GM12875 (cell line): ENCODE measurements around the gene THUMPD2.

Experiments
- H3K4me3 ChIP-seq: one replicate; pipeline ENCODE4 v1.5.1; 2011; ENCODE audit warnings: low read depth, low read length, control low read depth
- TF ChIP-seq, protein P1 (sequence below): IDR thresholded peaks from 2 replicates; pipeline ENCODE4 v1.5.1; 2011; ENCODE audit warnings: low read depth, mild to moderate bottlenecking, control low read depth, inconsistent platforms, low read length, moderate library complexity, borderline replicate concordance; ENCODE audit not compliant: insufficient read depth

THUMPD2 gene

DNA sequence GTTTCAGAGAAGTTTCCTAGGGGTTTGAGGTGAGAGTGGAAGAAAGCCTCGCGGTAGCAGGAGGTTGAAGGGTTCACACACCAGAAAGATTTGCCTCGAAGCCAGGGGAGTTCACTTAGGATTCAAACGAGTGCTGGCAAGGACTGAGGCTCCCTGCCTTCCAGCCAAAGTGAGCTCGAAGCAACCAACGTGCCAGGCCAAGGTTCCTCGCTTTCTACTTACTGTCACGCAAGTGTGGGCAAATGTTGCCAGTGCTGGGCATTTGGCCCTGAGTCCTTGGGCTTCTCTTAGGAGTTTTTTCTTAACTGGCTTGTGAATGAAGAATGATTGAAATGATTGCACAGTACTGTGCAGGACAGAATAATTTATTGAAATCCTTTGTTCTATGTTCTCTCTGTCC is 59.7 kb downstream of the THUMPD2 start:
- H3K4me3 ChIP-seq: no peak overlapping the region
- TF ChIP-seq, protein P1, sequence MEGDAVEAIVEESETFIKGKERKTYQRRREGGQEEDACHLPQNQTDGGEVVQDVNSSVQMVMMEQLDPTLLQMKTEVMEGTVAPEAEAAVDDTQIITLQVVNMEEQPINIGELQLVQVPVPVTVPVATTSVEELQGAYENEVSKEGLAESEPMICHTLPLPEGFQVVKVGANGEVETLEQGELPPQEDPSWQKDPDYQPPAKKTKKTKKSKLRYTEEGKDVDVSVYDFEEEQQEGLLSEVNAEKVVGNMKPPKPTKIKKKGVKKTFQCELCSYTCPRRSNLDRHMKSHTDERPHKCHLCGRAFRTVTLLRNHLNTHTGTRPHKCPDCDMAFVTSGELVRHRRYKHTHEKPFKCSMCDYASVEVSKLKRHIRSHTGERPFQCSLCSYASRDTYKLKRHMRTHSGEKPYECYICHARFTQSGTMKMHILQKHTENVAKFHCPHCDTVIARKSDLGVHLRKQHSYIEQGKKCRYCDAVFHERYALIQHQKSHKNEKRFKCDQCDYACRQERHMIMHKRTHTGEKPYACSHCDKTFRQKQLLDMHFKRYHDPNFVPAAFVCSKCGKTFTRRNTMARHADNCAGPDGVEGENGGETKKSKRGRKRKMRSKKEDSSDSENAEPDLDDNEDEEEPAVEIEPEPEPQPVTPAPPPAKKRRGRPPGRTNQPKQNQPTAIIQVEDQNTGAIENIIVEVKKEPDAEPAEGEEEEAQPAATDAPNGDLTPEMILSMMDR: no peak

DNA sequence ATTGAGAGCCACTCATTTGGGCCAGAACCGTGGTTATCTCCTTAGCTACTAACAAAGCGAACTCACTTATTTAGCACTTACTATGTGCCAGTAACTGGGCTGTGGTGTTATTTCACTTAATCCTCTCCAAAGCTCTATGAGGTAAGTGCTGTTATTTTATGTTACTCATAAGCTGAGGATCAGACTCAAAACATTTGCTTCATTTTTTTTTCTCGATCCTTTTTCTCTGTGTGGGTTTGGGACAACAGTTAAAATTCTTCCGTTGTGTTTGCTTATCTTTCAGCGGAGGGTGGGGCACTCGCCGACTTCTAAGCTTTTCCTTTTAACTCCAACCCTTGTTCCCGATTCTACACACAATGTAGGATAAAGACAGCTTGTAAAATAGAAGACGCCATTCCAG is 60.6 kb downstream of the THUMPD2 start:
- no peak overlapping the region for H3K4me3 ChIP-seq

DNA sequence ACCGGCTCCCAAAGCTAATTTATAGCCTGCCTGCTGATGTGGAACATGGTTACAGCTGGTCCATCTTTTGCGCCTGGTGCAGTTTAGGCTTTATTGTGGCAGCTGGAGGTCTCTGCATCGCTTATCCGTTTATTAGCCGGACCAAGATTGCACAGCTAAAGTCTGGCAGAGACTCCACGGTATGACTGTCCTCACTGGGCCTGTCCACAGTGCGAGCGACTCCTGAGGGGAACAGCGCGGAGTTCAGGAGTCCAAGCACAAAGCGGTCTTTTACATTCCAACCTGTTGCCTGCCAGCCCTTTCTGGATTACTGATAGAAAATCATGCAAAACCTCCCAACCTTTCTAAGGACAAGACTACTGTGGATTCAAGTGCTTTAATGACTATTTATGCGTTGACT is 62.0 kb downstream of the THUMPD2 start:
- H3K4me3 ChIP-seq: no peak overlapping the region
- TF ChIP-seq, protein P1: no peak

More for the DNA sequence above, 60.6 kb downstream of the THUMPD2 start:
- TF ChIP-seq, protein P1: no peak

DNA sequence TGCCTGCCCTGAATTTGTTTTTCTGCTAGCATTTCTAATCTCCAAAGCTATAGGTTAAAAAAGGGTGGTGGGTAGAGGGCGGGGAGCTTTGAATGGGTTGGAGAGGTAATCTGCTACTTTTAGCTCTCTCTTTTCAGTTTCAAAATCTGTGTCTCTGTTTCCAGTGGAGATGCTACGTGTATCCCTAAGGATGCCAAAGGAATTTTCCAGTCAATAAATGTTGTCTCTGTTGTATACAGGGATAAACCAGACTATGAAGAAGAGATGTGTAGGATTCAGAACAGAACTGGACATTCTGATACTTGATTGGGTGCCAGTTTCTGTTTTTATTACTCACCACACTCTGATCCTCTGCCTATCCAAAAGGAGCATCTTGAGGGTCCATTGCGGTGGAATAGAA is 63.2 kb downstream of the THUMPD2 start:
- no peak overlapping the region for H3K4me3 ChIP-seq
- TF ChIP-seq, protein P1: no peak

DNA sequence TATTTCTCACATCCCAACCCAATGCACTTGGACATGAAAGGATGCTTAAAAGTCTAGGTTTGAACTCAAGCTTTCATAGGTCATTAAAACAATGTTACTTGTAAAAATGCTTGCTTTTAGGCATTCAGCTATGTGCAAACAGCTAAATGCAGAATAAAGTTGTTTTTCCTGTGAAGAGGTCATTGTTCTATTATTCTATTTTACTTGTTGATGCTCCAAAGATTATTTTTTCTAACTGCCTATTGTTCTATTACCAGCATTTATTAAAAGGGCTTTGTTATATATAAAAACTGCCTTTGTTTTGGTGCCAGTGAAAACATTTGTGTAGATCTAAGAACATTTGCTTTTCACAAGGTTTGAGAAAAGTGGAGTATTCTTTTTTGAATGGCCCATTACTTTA is 64.0 kb downstream of the THUMPD2 start:
- no peak overlapping the region for H3K4me3 ChIP-seq
- TF ChIP-seq, protein P1: no peak

DNA sequence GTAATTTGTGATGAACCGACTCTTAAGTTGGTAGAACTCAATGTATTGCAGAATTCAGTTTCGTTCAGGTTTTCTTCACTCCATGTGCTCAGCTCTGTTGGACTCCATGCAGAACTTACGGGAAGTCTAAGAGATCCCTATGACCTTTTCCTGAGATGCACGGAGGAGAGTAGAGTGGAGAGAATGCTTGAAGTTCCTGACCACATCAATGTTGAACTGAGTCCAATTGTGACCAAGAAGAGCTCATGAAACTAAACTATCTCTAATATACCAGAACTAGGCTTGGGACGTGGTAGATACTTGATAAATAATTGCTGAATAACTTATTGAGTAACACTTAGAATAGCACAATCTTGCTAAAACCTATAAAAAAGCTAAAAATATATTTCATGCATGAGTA is 66.1 kb downstream of the THUMPD2 start:
- H3K4me3 ChIP-seq: no peak overlapping the region
- TF ChIP-seq, protein P1: no peak

DNA sequence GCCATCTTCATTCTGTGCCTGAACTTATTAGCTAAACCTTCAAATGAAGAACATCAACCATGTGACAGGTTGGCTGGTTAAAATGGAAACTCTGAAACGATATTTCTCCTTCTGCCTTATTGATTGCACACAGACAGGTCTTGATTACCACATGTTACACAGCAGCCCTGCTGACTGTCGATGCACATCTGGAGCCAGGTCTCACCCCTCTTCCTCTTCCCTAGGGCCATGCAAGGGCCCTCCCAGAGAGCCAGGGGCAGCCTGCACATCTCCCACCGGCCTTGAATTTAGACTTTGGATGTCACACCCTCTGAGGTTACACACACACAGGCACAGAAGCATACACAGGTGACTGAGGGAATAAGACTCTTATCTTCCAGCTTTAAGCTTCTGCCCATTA is 68.3 kb downstream of the THUMPD2 start:
- no peak overlapping the region for H3K4me3 ChIP-seq
- TF ChIP-seq, protein P1: no peak
